ENCODE measurements around the gene COPS2.

GRCh38 chr15:49164865-49165264 lies 9.5 kb upstream of the COPS2 start:
- no peak for TF ChIP-seq POLR2A (IDR thresholded peaks at IDR 0.05; ENCODE audit: extremely low read depth, insufficient read length)
- no peak for TF ChIP-seq CTCF (IDR thresholded peaks at IDR 0.05; ENCODE audit: low read depth, low read length)
- no peak for TF ChIP-seq MAX (IDR thresholded peaks at IDR 0.05; ENCODE audit: low read depth, low read length)
